Endothelial cell of umbilical vein (primary cell): ENCODE data around the gene CACNA1B.
"Not testable (repeated sequence)": the region's sequence is repeated elsewhere in the genome, so short reads cannot be mapped to it uniquely, and the experiment has no call there.

Experiments used
- CTCF ChIP-seq, 2 donors: IDR thresholded peaks; 1 replicate in 1 of 2; 2 replicates in 1 of 2; pipeline ENCODE4 v1.5.1; 2011; ENCODE audit warnings: low read length in 2 of 2, mild to moderate bottlenecking in 2 of 2, moderate library complexity in 2 of 2, control low read depth in 1 of 2, inconsistent platforms in 1 of 2, low read depth in 1 of 2; ENCODE audit not compliant: insufficient read depth in 1 of 2; ENCODE audit errors: extremely low read depth in 1 of 2
- EZH2 ChIP-seq: IDR thresholded peaks from 2 replicates; pipeline ENCODE4 v1.6.1; 2012; ENCODE audit warnings: borderline replicate concordance, low read depth, mild to moderate bottlenecking, moderate library complexity, low read length, inconsistent platforms; ENCODE audit not compliant: severe bottlenecking

DNA sequence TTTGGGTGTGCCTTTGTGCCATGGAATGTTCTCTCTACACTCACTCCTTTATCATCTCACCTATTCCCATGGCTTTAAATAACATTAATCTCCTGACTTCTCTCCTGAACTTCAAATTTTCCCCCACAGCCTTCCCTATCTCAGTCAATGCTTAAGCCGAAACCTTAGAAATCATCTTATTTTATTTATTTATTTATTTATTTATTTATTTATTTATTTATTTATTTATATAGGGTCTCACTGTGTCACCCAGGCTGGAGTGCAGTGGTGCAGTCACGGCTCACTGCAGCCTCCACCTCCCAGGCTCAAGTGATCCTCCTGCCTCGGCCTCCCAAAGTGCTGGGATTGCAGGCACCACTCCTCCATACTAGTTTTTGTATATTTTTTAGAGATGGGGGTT is 229.5 kb downstream of the CACNA1B start:
- TF ChIP-seq EZH2; CTCF (IDR thresholded peaks at IDR 0.05; ENCODE audit: extremely low read depth in 1 of 2, insufficient read depth in 1 of 2, low read depth in 1 of 2, low read length in 2 of 2): not testable (repeated sequence)
